Fibroblast of skin of back (primary cell): Measurements from ENCODE around the gene SPDYE2B. TPM values are rescaled to one million over a fixed set of nuclear protein-coding genes. Genes with fewer than 3 reads are reported as not detected.
A peak's percentile ranks its signal among the peaks of the same experiment; 100 is the strongest.
"Not testable (repeated sequence)": the region's sequence is repeated elsewhere in the genome, so short reads cannot be mapped to it uniquely, and the experiment has no call there.

ENCODE experiments used
- DNase-seq: peaks from one replicate; pipeline ENCODE4 v3.0.0-alpha.2; 2013
- polyA plus RNA-seq, 2 experiments: library from polyadenylated mRNA; unstranded; fragments of 120-200 nt; gene quantifications; one replicate each; pipeline ENCODE4 v1.2.1, GENCODE V29; 2013; ENCODE audit not compliant: insufficient read length in 2 of 2

SPDYE2B gene, protein sequence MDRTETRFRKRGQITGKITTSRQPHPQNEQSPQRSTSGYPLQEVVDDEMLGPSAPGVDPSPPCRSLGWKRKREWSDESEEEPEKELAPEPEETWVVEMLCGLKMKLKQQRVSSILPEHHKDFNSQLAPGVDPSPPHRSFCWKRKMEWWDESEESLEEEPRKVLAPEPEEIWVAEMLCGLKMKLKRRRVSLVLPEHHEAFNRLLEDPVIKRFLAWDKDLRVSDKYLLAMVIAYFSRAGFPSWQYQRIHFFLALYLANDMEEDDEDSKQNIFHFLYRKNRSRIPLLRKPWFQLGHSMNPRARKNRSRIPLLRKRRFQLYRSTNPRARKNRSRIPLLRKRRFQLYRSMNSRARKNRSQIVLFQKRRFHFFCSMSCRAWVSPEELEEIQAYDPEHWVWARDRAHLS
- 1.3 TPM for polyA plus RNA-seq (2013, experiment 1 of 2; ENCODE audit: insufficient read length)
- 0.89 TPM for polyA plus RNA-seq (2013, experiment 2 of 2; ENCODE audit: insufficient read length)

DNA sequence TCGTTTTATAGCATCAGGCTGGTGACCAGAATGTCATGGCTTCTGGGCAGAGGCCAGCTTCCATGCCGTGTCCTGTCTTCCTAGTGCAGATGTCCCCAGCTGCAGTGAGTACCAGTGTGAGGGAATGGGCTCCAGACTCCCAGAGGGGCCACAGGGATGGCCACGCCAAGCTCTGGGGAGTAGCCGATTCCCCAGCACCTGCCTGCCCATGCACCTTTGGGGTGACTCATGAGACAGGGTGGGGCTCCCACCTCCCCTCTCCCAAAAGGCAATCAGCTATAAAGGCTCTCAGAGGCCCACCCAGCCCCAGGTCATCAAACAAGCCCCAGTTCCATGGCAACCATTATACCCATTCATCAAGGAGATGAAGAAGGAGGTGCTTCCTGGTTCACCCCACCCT lies at the start of gene SPDYE2B:
Gene SPDYE2B (plus strand): TSS at position 396 of the 400 bp plus-strand sequence. CDS start 2,030 bp downstream, outside the sequence.
- not testable (repeated sequence) for DNase-seq

DNA sequence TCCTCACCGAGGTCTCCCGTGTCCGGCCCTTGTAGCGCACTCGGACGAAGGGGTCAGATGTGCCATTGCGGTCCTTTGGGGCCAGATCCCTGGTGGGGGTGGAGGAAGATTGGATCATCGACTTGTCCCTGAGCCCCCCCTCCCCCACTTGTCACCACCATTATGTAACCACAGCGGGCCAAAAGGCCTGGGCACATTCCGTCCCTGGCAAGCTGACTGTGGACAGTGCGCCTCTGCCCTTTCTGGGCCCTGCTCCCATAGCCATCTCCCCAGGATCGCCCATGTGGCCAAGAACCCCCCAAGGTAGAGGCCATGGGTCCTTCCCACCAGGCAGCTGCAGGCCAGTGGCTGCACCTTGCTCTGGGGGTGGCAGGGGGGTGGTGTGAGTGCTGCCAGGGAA lies 47.8 kb upstream of the SPDYE2B start:
- DNase-seq, result not testable (repeated sequence)

DNA sequence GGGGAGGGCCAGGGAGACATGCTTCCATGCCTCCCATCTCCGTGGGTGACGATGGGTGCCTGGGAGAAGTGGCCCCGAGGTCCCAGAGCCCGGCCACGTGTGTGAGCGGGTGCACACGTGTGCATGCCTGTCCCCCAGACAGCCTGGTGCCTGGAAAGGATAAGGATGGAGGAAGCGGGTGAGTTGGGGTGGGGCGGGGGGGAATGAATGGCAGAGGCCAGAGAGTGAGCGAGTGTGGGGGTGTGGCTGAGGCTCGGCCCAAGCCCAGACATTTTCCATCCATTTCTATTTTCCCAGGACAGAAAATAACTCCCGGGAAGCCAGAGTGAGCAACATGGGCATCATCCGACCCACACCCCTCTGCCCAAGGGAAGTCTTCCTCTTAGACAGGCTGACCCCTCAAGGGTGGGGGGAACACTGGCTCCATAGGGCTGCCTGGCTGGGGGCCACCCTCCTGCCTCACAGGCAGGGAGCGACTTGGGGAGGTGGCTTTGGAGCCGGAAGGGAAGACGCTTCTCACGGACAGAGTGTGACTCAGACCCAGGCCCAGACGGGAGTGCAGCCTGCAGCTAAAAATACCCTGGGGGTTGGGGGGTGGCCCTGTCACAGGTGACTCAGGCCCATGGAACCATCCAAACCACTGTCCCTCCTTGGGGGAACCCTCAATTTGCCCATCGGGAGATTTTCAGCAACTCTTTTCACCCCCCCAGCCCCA lies 45.5 kb upstream of the SPDYE2B start:
- not testable (repeated sequence) for DNase-seq

DNA sequence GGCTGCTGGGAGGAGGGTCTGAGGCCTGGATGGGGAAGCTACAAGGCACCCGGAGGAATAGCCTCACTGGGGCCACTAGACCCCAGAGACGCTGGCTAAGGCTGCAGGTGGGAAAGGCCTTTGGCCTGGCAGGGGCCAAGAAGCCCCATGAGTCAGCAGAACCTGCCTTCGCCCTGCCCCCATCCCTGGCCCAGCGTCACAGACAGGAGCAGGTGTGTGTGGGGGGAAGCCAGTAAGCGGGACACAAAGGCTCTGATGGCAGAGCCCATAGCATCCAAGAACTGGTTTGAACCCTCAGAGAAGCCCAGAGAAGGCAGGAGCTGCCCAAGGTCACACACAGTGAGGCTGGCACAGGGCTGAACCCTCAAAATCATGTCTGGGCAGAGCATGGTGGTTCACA lies 43.3 kb upstream of the SPDYE2B start:
- not testable (repeated sequence) for DNase-seq

DNA sequence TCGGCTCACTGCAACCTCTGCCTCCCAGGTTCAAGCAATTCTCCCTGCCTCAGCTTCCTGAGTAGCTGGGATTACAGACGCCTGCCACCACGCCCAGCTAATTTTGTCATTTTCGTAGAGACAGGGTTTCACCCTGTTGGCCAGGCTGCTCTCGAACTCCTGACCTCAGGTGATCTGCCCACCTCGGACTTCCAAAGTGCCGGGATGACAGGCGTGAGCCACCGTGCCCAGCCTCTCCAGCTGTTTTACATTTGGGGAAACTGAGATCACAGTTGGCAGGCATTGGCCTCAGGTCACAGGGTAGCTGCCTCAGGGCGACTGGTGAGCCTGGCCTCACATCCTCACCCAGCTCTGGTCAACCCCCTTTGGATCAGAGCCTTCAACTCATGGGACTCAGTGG lies 40.4 kb upstream of the SPDYE2B start:
- not testable (repeated sequence) for DNase-seq

DNA sequence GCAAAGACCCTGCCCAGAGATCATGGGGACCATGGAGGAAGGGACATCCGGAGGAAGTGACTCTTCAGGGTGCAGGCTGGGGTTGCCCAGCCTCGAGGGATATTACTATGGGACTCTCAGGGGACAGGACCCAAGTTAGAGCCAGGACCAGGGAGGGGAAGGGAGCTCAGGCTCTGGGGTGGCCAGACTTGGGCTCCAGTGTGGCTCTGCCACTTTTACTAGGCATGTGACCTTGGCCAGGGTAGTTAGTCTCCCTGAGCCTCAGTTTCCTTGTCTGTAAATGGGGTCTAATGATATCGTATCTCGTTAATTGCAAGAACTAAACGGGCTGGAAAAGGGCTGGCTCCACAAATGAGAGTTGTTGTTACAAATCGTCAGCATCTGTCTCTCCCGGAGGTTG lies 39.7 kb upstream of the SPDYE2B start:
- not testable (repeated sequence) for DNase-seq

DNA sequence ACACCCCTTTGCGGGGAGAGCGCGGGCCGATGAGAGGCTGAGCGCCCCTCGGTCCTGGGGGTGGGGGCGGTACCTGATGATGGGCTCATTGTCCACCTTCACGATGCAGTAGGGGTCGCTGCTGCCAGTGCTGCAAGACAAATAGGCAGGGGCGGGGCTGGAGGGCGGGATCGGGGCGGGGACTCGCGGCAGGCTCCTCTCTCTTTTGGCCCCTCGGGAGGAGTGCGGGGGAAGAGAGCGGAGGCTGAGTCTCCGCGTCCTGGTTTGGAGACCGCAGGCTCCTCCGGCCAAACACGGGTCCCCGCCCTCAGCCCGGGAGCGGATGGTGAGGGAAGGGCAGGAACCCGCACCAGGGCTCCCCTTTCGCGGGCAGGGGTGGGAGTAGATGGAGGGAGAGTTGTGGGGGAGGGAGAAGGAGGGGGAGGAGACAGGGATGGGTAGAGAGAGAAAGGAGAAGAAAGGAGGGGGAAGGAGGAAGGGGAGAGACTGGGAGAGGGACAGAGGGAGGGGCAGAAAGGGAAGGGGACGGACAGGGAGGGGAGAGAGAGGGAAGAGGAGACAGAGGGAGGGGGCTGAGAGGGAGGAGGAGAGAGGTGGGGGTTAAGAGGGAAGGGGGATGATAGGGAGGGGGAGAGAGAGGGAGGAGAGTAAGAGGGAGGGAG lies 39.0 kb upstream of the SPDYE2B start:
- not testable (repeated sequence) for DNase-seq

DNA sequence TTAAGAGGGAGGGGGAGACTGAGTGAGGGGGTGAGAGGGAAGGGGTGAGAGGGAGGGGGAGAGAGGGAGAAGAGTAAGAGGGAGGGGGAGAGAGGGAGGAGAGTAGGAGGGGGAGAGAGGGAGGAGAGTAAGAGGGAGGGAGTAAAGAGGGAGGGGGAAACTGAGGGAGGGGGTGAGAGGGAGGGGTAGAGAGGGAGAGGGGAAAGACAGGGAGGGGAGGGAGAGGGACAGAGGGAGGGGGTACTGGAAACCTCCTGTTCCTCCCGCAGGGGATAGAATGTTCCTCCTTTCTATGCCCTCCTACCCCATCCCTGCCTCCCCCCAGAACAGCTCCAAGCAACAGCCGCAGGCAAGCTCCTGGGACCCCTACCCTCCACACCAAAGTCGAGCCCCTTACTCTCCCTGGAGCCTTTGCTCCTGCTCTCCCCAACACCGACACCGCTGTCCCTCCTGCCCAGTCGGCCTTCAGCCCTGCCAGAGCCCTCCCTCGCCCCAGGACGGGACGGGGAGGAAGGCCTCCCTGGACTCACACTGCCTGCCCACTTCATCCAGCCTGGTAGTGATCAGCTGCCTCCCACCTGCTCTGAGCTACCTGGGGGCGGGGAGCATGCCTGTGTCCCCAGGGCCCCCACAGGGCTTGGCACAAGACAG lies 38.3 kb upstream of the SPDYE2B start:
- peak; percentile 5 for DNase-seq

DNA sequence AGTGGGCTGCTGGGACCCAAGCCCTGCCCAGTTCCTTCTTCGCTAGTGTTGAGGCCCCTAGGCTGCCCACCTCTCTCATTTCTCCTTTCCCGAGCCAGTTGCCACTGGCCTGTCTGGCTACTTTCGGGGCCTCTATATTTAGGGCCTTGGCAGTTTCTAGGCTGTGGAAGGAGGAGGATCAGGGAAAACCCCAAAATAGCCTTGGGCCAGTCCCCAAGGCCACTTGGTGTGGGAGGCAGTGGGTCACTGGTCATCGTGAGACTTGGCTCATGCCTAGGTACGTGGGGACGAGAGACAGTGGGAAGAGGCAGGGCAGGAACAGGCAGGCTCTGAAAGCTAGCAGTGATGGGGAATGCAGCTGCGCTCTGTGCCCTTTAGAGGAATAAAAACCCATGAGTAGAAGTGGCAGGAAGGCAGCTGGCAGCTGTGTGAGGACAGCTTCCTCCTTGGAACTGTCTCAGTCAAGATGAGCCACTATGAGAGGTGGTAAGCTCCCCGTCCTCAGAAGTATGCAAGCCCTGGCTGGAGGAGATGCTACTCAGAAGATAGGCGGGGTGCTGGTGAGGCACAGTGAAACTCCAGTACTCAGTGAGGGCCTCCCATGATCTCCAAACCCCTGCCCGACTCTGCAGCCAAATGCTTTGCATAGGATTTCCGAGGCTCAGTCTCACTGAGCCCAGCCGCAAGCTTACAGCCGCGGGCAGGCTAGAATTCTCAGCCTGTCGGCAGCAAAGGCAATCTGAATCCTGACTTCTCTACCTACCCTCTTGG lies 36.4 kb upstream of the SPDYE2B start:
- DNase-seq, result not testable (repeated sequence)

DNA sequence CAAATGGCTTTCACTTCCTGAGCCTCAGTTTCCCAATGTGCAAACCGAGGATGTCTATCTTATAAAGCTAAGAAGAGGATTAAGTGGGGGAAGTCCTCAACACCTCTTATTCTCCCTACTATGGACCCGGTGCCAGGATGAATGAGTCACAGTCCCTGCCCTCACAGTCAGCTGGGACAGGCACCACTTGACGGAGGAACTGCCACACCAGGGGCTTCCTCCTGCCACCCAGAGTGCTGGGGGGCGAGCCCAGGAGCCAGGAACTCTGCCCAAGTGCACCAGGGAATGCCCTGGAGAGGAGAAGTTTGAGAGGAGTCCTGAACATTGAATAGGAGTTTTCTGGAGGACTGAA lies 35.8 kb upstream of the SPDYE2B start:
- not testable (repeated sequence) for DNase-seq

DNA sequence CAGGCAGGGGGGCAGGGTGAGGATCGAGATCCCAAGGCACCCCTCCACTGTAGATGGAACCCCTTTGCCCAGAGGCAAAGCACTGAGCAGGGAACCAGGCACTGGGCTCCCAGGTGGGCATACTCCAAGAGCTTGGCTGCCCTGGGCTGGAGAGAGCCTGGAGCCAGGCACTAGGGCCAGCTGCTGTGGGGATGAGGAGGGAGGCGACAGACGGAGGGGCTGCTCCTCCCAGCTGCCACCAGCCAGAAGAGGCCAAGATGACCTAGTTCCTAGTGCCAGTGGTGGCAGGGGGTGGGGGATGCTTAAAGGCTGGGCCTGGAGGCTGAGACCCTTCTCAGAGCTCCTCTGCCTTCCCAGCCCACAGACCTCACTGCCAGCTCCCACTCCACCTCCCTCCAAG lies 35.2 kb upstream of the SPDYE2B start:
- DNase-seq, result not testable (repeated sequence)

DNA sequence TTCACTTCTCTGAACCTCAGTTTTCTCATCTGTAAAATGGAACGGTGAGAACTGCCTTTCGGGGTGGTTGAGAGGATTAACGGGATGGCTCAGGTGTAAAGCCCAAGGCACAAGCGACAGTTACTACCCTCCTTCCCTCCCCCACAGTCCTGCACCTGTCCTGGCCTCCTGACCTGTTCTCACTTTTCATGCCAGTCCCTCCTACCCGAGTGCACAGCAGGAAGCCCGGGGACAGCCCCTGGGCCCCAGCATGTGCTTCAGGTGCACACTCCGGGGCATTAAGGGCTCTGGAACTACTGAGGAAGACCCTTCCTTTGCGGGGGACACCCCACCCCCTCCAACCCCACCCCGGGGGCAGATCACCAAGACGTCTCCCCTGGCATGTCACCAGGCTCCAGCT lies 34.2 kb upstream of the SPDYE2B start:
- not testable (repeated sequence) for DNase-seq

DNA sequence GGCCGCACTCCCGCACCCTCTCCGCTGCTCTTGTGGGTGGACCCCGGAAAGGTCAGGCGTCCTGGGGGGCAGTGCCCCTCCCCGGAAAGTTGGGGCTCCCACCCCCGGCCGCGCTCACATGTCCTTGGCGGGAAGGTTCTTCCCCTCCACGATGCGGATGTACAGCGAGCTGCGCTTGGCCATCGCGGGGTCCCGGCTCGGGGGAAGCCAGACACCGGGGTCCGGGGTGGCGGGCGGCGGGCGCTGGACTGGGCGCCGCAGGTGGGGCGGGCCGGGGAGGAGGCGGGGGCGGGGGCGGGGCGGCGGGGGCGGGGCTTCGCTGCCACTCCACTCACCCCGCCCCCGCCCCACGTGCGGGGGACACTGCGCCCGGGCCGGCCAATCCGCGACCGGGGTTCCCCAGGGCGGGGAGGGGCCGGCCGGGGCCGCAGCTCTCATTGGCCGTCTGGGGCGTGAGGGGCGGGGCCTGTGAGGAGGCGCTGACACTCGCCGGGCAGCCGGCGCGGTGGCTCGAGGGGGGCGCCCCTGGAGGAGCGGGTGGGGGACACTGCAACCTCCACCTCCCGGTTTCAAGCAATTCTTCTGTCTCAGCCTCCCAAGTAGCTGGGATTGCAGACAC lies 33.5 kb upstream of the SPDYE2B start, which contains the start of gene RASA4:
Gene RASA4 (minus strand): TSS at position 250 of the 619 bp plus-strand sequence. CDS start 67 bp downstream, at position 183.
- not testable (repeated sequence) for DNase-seq

DNA sequence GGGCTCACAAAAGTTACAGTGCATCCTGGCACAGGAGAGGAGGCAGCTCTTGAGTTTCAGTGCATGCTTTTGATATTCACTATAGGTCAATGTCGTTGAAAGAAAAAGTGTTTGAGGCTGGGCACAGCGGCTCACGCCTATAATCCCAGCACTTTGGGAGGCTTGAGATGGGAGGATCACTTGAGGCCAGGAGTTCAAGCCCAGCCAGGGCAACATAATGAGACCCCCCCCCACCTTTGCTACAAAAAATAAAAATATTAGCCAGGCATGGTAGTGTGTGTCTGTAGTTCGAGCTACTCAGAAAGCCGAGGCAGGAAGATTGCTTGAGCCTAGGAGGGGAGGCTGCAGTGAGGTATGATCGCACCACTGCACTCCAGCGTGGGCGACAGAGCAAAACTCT lies 32.0 kb upstream of the SPDYE2B start:
- not testable (repeated sequence) for DNase-seq

DNA sequence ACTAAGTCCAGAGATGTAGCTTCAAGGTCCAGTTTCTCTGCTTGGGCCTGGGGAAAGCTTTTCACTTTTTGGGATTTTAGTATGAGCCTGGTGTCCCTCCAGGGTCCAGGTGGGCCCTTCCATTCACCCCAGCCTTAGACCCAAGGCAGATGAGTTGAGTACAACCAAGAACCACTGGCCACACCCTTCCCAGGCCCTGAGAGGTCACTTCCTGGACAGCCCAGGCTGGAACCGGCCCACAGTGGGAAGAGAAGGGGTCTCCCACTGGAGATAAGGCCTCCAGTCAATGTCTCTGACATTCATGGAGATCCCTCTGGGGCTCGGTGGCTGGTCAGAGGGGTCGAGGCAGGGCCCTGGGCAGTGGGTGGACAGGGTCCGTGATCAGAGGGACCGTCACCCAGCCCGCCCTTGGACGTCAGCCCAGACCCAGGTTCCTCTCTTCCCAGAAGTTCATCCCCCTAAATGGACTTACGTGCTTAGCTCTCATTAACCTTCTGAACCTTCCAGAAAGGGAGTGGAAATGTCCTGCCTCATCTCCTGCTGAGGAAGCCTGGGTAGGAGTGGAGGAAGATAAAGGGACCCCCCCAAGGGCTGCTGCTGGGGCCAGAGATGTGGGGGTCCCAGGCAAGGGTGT lies 22.7 kb upstream of the SPDYE2B start:
- DNase-seq, result not testable (repeated sequence)

DNA sequence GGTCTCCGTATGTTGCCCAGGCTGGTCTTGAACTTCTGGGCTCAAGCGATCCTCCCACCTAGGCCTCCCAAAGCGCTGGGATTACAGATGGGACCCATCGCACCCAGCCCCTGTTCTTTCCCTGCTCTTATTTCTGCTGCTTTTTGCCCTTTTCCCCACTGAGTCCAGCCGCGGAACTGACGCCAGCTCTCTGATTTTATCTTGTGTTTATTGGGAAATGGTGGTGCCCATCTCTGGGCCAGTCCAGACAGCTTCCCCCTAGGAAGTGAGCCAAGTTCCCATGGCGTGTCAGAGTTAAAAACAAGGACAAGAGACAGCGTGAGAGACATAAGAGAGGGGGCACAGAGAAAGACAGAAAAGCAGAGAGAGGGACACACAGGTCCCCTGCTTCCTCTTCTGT lies 19.5 kb upstream of the SPDYE2B start:
- DNase-seq, result not testable (repeated sequence)

DNA sequence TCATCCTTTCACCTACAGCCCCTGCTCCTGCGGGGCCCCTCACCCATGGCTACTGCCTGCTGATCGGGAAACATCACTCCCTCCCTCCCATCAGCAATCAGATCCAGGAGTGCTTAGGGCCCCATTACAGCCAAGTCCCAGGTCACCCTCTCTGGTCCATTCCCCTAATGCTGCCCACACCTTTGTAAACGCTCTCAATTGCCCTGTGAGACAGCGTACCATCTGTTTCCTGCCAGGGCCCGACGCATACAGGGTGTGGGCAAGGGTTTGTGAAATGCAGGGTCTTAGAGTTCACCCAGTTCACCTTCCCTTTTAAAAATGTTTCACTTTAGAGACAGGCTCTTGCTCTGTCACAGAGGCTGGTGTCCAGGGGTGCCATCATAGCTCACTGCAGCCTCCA lies 15.8 kb upstream of the SPDYE2B start:
- not testable (repeated sequence) for DNase-seq

DNA sequence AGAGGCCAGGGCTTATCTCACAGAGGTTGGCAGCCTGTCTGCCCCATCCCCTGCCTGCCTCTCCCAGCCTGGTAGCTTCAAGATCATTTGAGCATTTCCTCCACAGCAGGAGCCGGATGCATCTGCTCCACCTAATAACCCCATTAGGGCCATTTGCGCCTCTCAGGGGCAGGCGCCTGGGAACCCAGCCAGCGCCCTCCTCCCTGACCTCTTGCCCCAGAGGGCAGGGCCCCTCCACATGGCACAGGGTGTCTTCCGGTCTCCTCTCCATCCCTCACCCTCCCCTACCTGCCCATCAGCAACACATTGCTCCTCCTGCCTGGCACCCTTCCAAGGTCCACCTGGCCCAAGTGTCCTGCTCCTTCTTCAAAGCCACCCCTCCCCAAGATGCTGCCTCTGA lies 14.8 kb upstream of the SPDYE2B start:
- not testable (repeated sequence) for DNase-seq

DNA sequence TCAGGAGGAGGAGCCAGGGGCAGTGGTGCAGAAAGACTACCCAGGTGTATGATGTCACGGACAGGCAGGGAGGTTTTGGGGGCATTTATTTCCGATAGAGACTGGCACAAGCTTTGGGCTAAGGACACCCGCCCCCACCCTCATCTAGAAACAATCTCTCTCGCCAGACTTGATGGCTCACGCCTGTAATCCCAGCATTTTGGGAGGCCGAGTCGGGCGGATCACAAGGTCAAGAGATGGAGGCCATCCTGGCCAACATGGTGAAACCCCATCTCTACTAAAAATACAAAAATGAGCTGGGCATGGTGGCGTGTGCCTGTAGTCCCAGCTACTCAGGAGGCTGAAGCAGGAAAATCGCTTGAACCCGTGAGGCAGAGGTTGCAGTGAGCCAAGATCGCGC lies 13.2 kb upstream of the SPDYE2B start:
- not testable (repeated sequence) for DNase-seq

DNA sequence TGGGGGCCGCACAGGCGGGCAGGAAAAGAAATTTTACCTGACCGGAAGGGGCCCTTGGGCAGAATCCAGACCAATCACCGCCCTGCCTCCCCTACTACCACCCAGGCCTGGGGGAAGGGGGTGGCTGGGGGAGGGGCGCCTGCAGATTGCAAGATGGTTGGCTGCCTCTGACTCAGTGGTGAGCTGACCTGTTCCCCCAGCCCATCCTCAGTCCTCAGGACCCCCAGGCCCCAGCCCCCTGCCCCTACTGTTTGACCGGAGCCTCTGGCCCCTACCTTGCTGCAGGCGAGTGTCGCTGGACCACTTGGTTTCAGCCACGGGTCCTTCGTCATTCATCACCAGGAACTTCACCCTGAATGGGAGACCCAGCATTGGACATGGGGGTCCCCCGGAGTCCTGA lies 11.3 kb upstream of the SPDYE2B start:
- DNase-seq, result not testable (repeated sequence)

DNA sequence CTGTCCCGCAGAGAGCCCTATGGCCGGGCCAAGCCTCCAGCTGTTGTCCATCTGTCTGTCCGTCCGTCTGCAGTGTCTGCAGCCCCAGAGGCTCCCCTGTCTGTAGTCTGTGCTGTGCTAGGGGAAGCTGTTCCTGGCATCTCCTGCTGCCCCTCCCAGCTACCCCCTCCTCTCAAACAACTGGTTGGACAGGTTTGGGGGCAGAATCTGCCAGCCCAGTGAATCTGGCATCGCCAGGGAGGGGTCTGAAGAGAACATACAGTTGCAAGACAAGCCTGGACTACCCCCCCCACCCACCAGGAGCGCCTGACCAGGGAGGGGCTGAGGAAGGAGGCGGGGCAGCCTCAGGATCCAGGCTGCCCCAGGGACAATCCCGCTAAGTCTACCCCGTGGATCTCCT lies 7.4 kb upstream of the SPDYE2B start, which contains the start of gene UPK3BL1:
Gene UPK3BL1 (minus strand): TSS at position 101 of the 400 bp plus-strand sequence. CDS start 50 bp downstream, at position 51.
- not testable (repeated sequence) for DNase-seq
